Prostate gland (tissue), 2 donors: ENCODE results near the gene TIMM22. TPM values are rescaled to one million over a fixed set of nuclear protein-coding genes. Genes with fewer than 3 reads are reported as not detected.
"Not testable (repeated sequence)": the region's sequence is repeated elsewhere in the genome, so short reads cannot be mapped to it uniquely, and the experiment has no call there.

ENCODE experiments used
- DNase-seq: peaks from one replicate; pipeline ENCODE4 v3.0.0-alpha.2; 2019; ENCODE audit warnings: low spot score
- H3K27ac ChIP-seq, 2 donors: fragments of 200-600 bp; sonication (generic); 2 replicates each; pipeline ENCODE4 v1.5.1; 2017 to 2019
- H3K27me3 ChIP-seq: fragments of 200-600 bp; sonication (generic); replicated peaks from 2 replicates; pipeline ENCODE4 v1.5.1; 2019; ENCODE audit not compliant: insufficient read depth
- H3K36me3 ChIP-seq, 2 donors: fragments of 200-600 bp; sonication (generic); 1 replicate in 1 of 2; 2 replicates in 1 of 2; pipeline versions ENCODE4 v1.5.1 to v1.8.1; 2017 to 2019
- H3K4me1 ChIP-seq: fragments of 200-600 bp; sonication (generic); replicated peaks from 2 replicates; pipeline ENCODE4 v1.5.1; 2019
- H3K4me3 ChIP-seq, 2 donors: fragments of 200-600 bp; sonication (generic); 2 replicates each; pipeline ENCODE4 v1.5.1; 2017 to 2019
- H3K9me3 ChIP-seq: fragments of 200-600 bp; sonication (generic); 2 replicates; pipeline ENCODE4 v1.5.1; 2017
- CTCF ChIP-seq, 4 experiments: fragments of 200-600 bp in 2 of 4; fragments of 450-650 bp in 2 of 4; sonication (generic) in 2 of 4; IDR thresholded peaks; 1 replicate in 3 of 4; 2 replicates in 1 of 4; pipeline ENCODE4 v1.5.1; 2016 to 2019; ENCODE audit warnings: antibody characterized with exemption in 4 of 4, mild to moderate bottlenecking in 2 of 4, moderate library complexity in 2 of 4
- POLR2A ChIP-seq: fragments of 450-650 bp; IDR thresholded peaks from one replicate; pipeline ENCODE4 v1.6.1; 2016; ENCODE audit warnings: antibody characterized with exemption, mild to moderate bottlenecking
- POLR2AphosphoS5 ChIP-seq: sonication (generic); formaldehyde crosslinking; IDR thresholded peaks from one replicate; pipeline ENCODE4 v1.6.1; 2017; ENCODE audit warnings: antibody characterized with exemption
- WGBS: methylation state at CpG from one replicate; pipeline ENCODE4 v1.1.5; 2018; 5-methylcytosine and 5-hydroxymethylcytosine counted together
- intact Hi-C: fragments of 100-400 bp; cut with DNase I; formaldehyde crosslinking; loops from one replicate; pipeline ENCODE4 v1.14.2; 2022
- total RNA-seq, 2 donors: library from RNA; depleted of rRNA; stranded (reverse); fragments of >200 nt; gene quantifications; one replicate each; pipeline ENCODE4 v1.1.0, GENCODE V29; 2016

The TIMM22 gene
- total RNA-seq, 2 donors from 2014 or later, result 15.1 to 20.3 TPM

GRCh38 chr17:983921-984320, 13.0 kb upstream of the TIMM22 start:
- no peaks in the 10 kb centered on the region for H3K36me3 ChIP-seq
- H3K27me3 ChIP-seq, result no peaks in the 10 kb centered on the region
- peaks cover 4% of the 10 kb centered on the region for H3K4me1 ChIP-seq
- DNase-seq, result no peak
- 53% methylated on average over 3 of the region's 3 CpGs for WGBS
- intact Hi-C loops, result loop anchor here (10.0 kb wide), 1 partner anchor 249 kb away; the partner anchor contains the start of gene TLCD3A
- TF ChIP-seq CTCF (IDR thresholded peaks at IDR 0.05) (no peak), POLR2AphosphoS5 (no peak), POLR2A (no peak)
- no peaks in the 10 kb centered on the region for H3K9me3 ChIP-seq
- no peak overlapping the region for H3K27ac ChIP-seq
- H3K4me3 ChIP-seq, result no peak overlapping the region

GRCh38 chr17:986322-986929, 10.5 kb upstream of the TIMM22 start:
- Histone ChIP-seq H3K27me3 (no peaks in the 10 kb centered on the region), H3K27ac (no peak overlapping the region), H3K36me3 (no peaks in the 10 kb centered on the region), H3K4me1 (no peaks in the 10 kb centered on the region), H3K9me3 (no peaks in the 10 kb centered on the region), H3K4me3 (no peak overlapping the region)
- 88% methylated on average over 6 of the region's 6 CpGs for WGBS
- intact Hi-C loops, result loop anchor here (10.0 kb wide), 1 partner anchor 252 kb away; the partner anchor contains the start of gene TLCD3A
- TF ChIP-seq POLR2A, result no peak
- DNase-seq, result no peak

- no peaks in the 10 kb centered on the region for H3K4me1 ChIP-seq
- WGBS, result 94% methylated on average over 15 of the region's 15 CpGs
- no peaks in the 10 kb centered on the region for H3K9me3 ChIP-seq
- TF ChIP-seq POLR2A (no peak), CTCF (IDR thresholded peaks at IDR 0.05) (no peak), POLR2AphosphoS5 (no peak)
- no peaks in the 10 kb centered on the region for H3K36me3 ChIP-seq
- H3K27me3 ChIP-seq, result no peaks in the 10 kb centered on the region
- no peak overlapping the region for H3K27ac ChIP-seq
- no peak overlapping the region for H3K4me3 ChIP-seq
- no peak for DNase-seq
- intact Hi-C loops, result loop anchor here (10.0 kb wide), 1 partner anchor 253 kb away; the partner anchor contains the start of gene TLCD3A
Observed at GRCh38 chr17:987931-988330, 9.0 kb upstream of the TIMM22 start.

- Histone ChIP-seq H3K4me3 (no peak overlapping the region), H3K9me3 (no peaks in the 10 kb centered on the region), H3K4me1 (no peaks in the 10 kb centered on the region), H3K27me3 (no peaks in the 10 kb centered on the region), H3K36me3 (no peaks in the 10 kb centered on the region), H3K27ac (no peak overlapping the region)
- DNase-seq, result no peak
- intact Hi-C loops, result loop anchor here (10.0 kb wide), 1 partner anchor 254 kb away; the partner anchor contains the start of gene TLCD3A
- 88% methylated on average over 11 of the region's 11 CpGs for WGBS
- TF ChIP-seq CTCF (IDR thresholded peaks at IDR 0.05) (no peak), POLR2A (no peak), POLR2AphosphoS5 (no peak)
Observed at GRCh38 chr17:988561-988960, 8.4 kb upstream of the TIMM22 start.

GRCh38 chr17:992933-993332, 4.0 kb upstream of the TIMM22 start:
- Histone ChIP-seq H3K4me3 (no peak overlapping the region), H3K4me1 (peaks cover 5% of the 10 kb centered on the region), H3K27me3 (no peaks in the 10 kb centered on the region), H3K27ac (no peak overlapping the region), H3K36me3 (no peaks in the 10 kb centered on the region), H3K9me3 (no peaks in the 10 kb centered on the region)
- intact Hi-C loops, result no loop called here
- DNase-seq, result no peak
- TF ChIP-seq POLR2A (no peak), POLR2AphosphoS5 (no peak), CTCF (IDR thresholded peaks at IDR 0.05) (no peak)
- 70% methylated on average over 13 of the region's 13 CpGs for WGBS

- DNase-seq, intact Hi-C loops: not testable (repeated sequence)
- 85% methylated on average over 8 of the region's 8 CpGs for WGBS
Observed at GRCh38 chr17:995324-995723, 1.6 kb upstream of the TIMM22 start.

More at GRCh38 chr17:995324-995723, 1.6 kb upstream of the TIMM22 start:
- not testable (repeated sequence) for H3K9me3 ChIP-seq, H3K4me3 ChIP-seq, H3K4me1 ChIP-seq, H3K27ac ChIP-seq, H3K36me3 ChIP-seq, H3K27me3 ChIP-seq
